ENCODE measurements around the gene BANF2. TPM values are rescaled to one million over a fixed set of nuclear protein-coding genes. Genes with fewer than 3 reads are reported as not detected.
"Not testable (repeated sequence)": the region's sequence is repeated elsewhere in the genome, so short reads cannot be mapped to it uniquely, and the experiment has no call there.

BANF2 gene
- total RNA-seq, 1 experiment from 2014 or later: not detected

- Histone ChIP-seq H3K4me1 (ENCODE audit: insufficient read depth, low read length) (peaks cover 7% of the 10 kb centered on the region; the same call in 1 of the 2 replicates), H3K9ac (ENCODE audit: low read length) (no peak overlapping the region), H2AFZ (ENCODE audit: low read length) (no peak overlapping the region), H3F3A (ENCODE audit: low read length, unreplicated experiment) (no peaks in the 10 kb centered on the region), H3K36me3 (ENCODE audit: low read depth, low read length) (no peaks in the 10 kb centered on the region), H4K20me1 (ENCODE audit: low read length) (no peaks in the 10 kb centered on the region), H3K4me3 (ENCODE audit: low read length) (no peak overlapping the region), H3K27me3 (ENCODE audit: low read length) (no peaks in the 10 kb centered on the region), H3K9me2 (replicated peaks; ENCODE audit: low read length) (no peaks in the 10 kb centered on the region), H3K79me2 (ENCODE audit: low read length) (no peaks in the 10 kb centered on the region), H3K9me3 (ENCODE audit: low read length) (no peaks in the 10 kb centered on the region), H3K4me2 (ENCODE audit: low read length) (no peak overlapping the region), H3K27ac (ENCODE audit: low read length) (no peak overlapping the region)
- CTCF ChIA-PET: no interaction called here
- no TSS peak for BruUV-seq (replicated peaks)
- POLR2A ChIA-PET (ENCODE audit: unreplicated experiment): no interaction called here
- no peak for ATAC-seq
- no peak for DNase-seq
- intact Hi-C loops (cut with micrococcal nuclease): no loop called here
- no peak for TF ChIP-seq CTCF (conservative IDR thresholded peaks at IDR 0.05; ENCODE audit: low read depth, low read length)
- no peak for TF ChIP-seq EZH2 (IDR thresholded peaks at IDR 0.05; ENCODE audit: low read length, unreplicated experiment)
- no peak for TF ChIP-seq EZH2phosphoT487 (IDR thresholded peaks at IDR 0.05; ENCODE audit: borderline replicate concordance, low read length)
Measured at GRCh38 chr20:17766226-17766625, 66.5 kb downstream of the BANF2 start.

GRCh38 chr20:17767624-17768023, 67.9 kb downstream of the BANF2 start:
- ChIA-PET POLR2A (ENCODE audit: unreplicated experiment) (no interaction called here), CTCF (no interaction called here)
- TF ChIP-seq CTCF (conservative IDR thresholded peaks at IDR 0.05; ENCODE audit: low read depth, low read length) (no peak), EZH2phosphoT487 (IDR thresholded peaks at IDR 0.05; ENCODE audit: borderline replicate concordance, low read length) (no peak), EZH2 (IDR thresholded peaks at IDR 0.05; ENCODE audit: low read length, unreplicated experiment) (no peak)
- no peak for ATAC-seq
- no peak overlapping the region for H3K4me3 ChIP-seq (ENCODE audit: low read length)
- no peaks in the 10 kb centered on the region for H3F3A ChIP-seq (ENCODE audit: low read length, unreplicated experiment)
- H3K4me2 ChIP-seq (ENCODE audit: low read length): no peak overlapping the region
- H3K27ac ChIP-seq (ENCODE audit: low read length): no peak overlapping the region
- H3K9me3 ChIP-seq (ENCODE audit: low read length): no peaks in the 10 kb centered on the region
- H3K79me2 ChIP-seq (ENCODE audit: low read length): no peaks in the 10 kb centered on the region
- no TSS peak for BruUV-seq (replicated peaks)
- H3K9me2 ChIP-seq (replicated peaks; ENCODE audit: low read length): no peaks in the 10 kb centered on the region
- H4K20me1 ChIP-seq (ENCODE audit: low read length): no peaks in the 10 kb centered on the region
- H3K36me3 ChIP-seq (ENCODE audit: low read depth, low read length): no peaks in the 10 kb centered on the region
- no peak overlapping the region for H3K9ac ChIP-seq (ENCODE audit: low read length)
- H3K27me3 ChIP-seq (ENCODE audit: low read length): no peaks in the 10 kb centered on the region
- intact Hi-C loops (cut with micrococcal nuclease): no loop called here
- no peak for DNase-seq
- peaks cover 7% of the 10 kb centered on the region; the same call in 1 of the 2 replicates for H3K4me1 ChIP-seq (ENCODE audit: insufficient read depth, low read length)
- no peak overlapping the region for H2AFZ ChIP-seq (ENCODE audit: low read length)

- intact Hi-C loops (cut with micrococcal nuclease): no loop called here
- ATAC-seq (no peak), DNase-seq (no peak)
- no peaks in the 10 kb centered on the region for H3F3A ChIP-seq (ENCODE audit: low read length, unreplicated experiment)
- TF ChIP-seq EZH2phosphoT487 (IDR thresholded peaks at IDR 0.05; ENCODE audit: borderline replicate concordance, low read length): no peak
- TF ChIP-seq CTCF (conservative IDR thresholded peaks at IDR 0.05; ENCODE audit: low read depth, low read length): no peak
- TF ChIP-seq EZH2 (IDR thresholded peaks at IDR 0.05; ENCODE audit: low read length, unreplicated experiment): no peak
- no peaks in the 10 kb centered on the region for H3K36me3 ChIP-seq (ENCODE audit: low read depth, low read length)
- no peaks in the 10 kb centered on the region for H3K9me2 ChIP-seq (replicated peaks; ENCODE audit: low read length)
- H2AFZ ChIP-seq (ENCODE audit: low read length): no peak overlapping the region
- H3K4me1 ChIP-seq (ENCODE audit: insufficient read depth, low read length): peaks cover 2% of the 10 kb centered on the region; the same call in 1 of the 2 replicates
- H3K27me3 ChIP-seq (ENCODE audit: low read length): no peaks in the 10 kb centered on the region
- no peak overlapping the region for H3K9ac ChIP-seq (ENCODE audit: low read length)
- CTCF ChIA-PET: no interaction called here
- no TSS peak for BruUV-seq (replicated peaks)
- no peaks in the 10 kb centered on the region for H3K79me2 ChIP-seq (ENCODE audit: low read length)
- H3K4me2 ChIP-seq (ENCODE audit: low read length): no peak overlapping the region
- H3K4me3 ChIP-seq (ENCODE audit: low read length): no peak overlapping the region
- POLR2A ChIA-PET (ENCODE audit: unreplicated experiment): no interaction called here
- no peaks in the 10 kb centered on the region for H3K9me3 ChIP-seq (ENCODE audit: low read length)
- H4K20me1 ChIP-seq (ENCODE audit: low read length): no peaks in the 10 kb centered on the region
- H3K27ac ChIP-seq (ENCODE audit: low read length): no peak overlapping the region
Measured at GRCh38 chr20:17768271-17768670, 68.5 kb downstream of the BANF2 start.

- CTCF ChIA-PET; intact Hi-C loops (cut with micrococcal nuclease); H3K27ac ChIP-seq (ENCODE audit: low read length): not testable (repeated sequence)
Measured at GRCh38 chr20:17769716-17770115, 70.0 kb downstream of the BANF2 start.

More at GRCh38 chr20:17769716-17770115, 70.0 kb downstream of the BANF2 start:
- H3K9me3 ChIP-seq (ENCODE audit: low read length); BruUV-seq (replicated peaks); H3K27me3 ChIP-seq (ENCODE audit: low read length); DNase-seq; H3K79me2 ChIP-seq (ENCODE audit: low read length); H3K9me2 ChIP-seq (replicated peaks; ENCODE audit: low read length); H3K36me3 ChIP-seq (ENCODE audit: low read depth, low read length); H2AFZ ChIP-seq (ENCODE audit: low read length); H3K9ac ChIP-seq (ENCODE audit: low read length); H3K4me3 ChIP-seq (ENCODE audit: low read length); ATAC-seq; H3K4me1 ChIP-seq (ENCODE audit: insufficient read depth, low read length); H3F3A ChIP-seq (ENCODE audit: low read length, unreplicated experiment); H4K20me1 ChIP-seq (ENCODE audit: low read length); POLR2A ChIA-PET (ENCODE audit: unreplicated experiment); H3K4me2 ChIP-seq (ENCODE audit: low read length): not testable (repeated sequence)

Measured in PC-3 (cell line).